ENCODE data around the gene ATOH8.
"Not testable (repeated sequence)": the region's sequence is repeated elsewhere in the genome, so short reads cannot be mapped to it uniquely, and the experiment has no call there.

Gene ATOH8

GRCh38 chr2:85753525-85754312, at the start of gene ATOH8:
TSS of gene ATOH8 (plus strand) at chr2:85753991. CDS start at chr2:85754190, 199 bp downstream.
- no peak for DNase-seq (ENCODE audit: low read depth)

- no peak for DNase-seq (ENCODE audit: low read depth)
Measured at GRCh38 chr2:85704038-85704437, 49.8 kb upstream of the ATOH8 start.

GRCh38 chr2:85704800-85705679, 48.8 kb upstream of the ATOH8 start:
- DNase-seq (ENCODE audit: low read depth): no peak

- no peak for DNase-seq (ENCODE audit: low read depth)
Measured at GRCh38 chr2:85705680-85706039, 48.1 kb upstream of the ATOH8 start.

GRCh38 chr2:85706063-85706462, 47.7 kb upstream of the ATOH8 start:
- DNase-seq (ENCODE audit: low read depth): no peak

- DNase-seq (ENCODE audit: low read depth): no peak
Measured at GRCh38 chr2:85706599-85707296, 47.0 kb upstream of the ATOH8 start.

- DNase-seq (ENCODE audit: low read depth): no peak
Measured at GRCh38 chr2:85707304-85707703, 46.5 kb upstream of the ATOH8 start.

GRCh38 chr2:85708641-85709040, 45.1 kb upstream of the ATOH8 start:
- no peak for DNase-seq (ENCODE audit: low read depth)

- no peak for DNase-seq (ENCODE audit: low read depth)
Measured at GRCh38 chr2:85709401-85709811, 44.4 kb upstream of the ATOH8 start.

- no peak for DNase-seq (ENCODE audit: low read depth)
Measured at GRCh38 chr2:85710687-85711577, 42.9 kb upstream of the ATOH8 start.

- no peak for DNase-seq (ENCODE audit: low read depth)
Measured at GRCh38 chr2:85711578-85712060, 42.2 kb upstream of the ATOH8 start.

- DNase-seq (ENCODE audit: low read depth): no peak
Measured at GRCh38 chr2:85712336-85712735, 41.5 kb upstream of the ATOH8 start.

- DNase-seq (ENCODE audit: low read depth): no peak
Measured at GRCh38 chr2:85712849-85713612, 40.8 kb upstream of the ATOH8 start.

GRCh38 chr2:85713836-85714235, 40.0 kb upstream of the ATOH8 start:
- DNase-seq (ENCODE audit: low read depth): no peak

- not testable (repeated sequence) for DNase-seq (ENCODE audit: low read depth)
Measured at GRCh38 chr2:85714421-85714820, 39.4 kb upstream of the ATOH8 start.

GRCh38 chr2:85714841-85715240, 39.0 kb upstream of the ATOH8 start:
- no peak for DNase-seq (ENCODE audit: low read depth)

GRCh38 chr2:85716346-85716914, 37.4 kb upstream of the ATOH8 start:
- DNase-seq (ENCODE audit: low read depth): no peak

GRCh38 chr2:85717308-85718008, 36.3 kb upstream of the ATOH8 start:
- DNase-seq (ENCODE audit: low read depth): no peak

GRCh38 chr2:85718009-85718391, 35.8 kb upstream of the ATOH8 start:
- DNase-seq (ENCODE audit: low read depth): no peak

Data from stimulated activated CD8-positive, alpha-beta memory T cell treated with anti-CD3 and anti-CD28 coated beads, Interleukin-15, amount 100 ng/mL, for 24 hours (primary cell).